Hematopoietic multipotent progenitor cell treated with erythropoietin and hydrocortisone succinate and interleukin-3 and kit ligand, for 17 days (in vitro differentiated cells): Measurements from ENCODE around the gene ZMAT2.
"Not testable (repeated sequence)": the region's sequence is repeated elsewhere in the genome, so short reads cannot be mapped to it uniquely, and the experiment has no call there.

Experiments
- DNase-seq: peaks from one replicate; pipeline ENCODE4 v3.0.0-alpha.2; 2015; ENCODE audit warnings: low spot score

ZMAT2 gene, protein sequence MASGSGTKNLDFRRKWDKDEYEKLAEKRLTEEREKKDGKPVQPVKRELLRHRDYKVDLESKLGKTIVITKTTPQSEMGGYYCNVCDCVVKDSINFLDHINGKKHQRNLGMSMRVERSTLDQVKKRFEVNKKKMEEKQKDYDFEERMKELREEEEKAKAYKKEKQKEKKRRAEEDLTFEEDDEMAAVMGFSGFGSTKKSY

GRCh38 chr5:140700177-140701144, at the start of gene ZMAT2:
TSS of gene ZMAT2 (plus strand) at chr5:140700447. CDS start at chr5:140700461, 14 bp downstream.
- peak; percentile 98 for DNase-seq

- no peak for DNase-seq
Measured at GRCh38 chr5:140658870-140659269, 41.4 kb upstream of the ZMAT2 start.

GRCh38 chr5:140660371-140660770, 39.9 kb upstream of the ZMAT2 start:
- DNase-seq, result not testable (repeated sequence)

DNA sequence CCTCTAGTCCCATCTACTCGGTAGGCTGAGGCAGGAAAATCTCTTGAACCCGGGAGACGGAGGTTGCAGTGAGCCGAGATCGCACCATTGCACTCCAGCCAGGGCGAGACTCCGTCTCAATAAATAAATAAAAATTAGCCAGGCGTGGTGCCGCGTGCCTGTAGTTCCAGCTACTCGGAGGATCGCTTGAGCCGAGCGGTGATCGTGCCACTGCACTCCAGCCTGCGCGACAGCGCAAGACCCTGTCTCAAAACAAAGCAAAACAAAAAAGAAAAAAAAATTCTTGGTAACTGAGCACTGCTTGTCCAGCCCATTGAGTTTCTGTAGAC, 36.3 kb upstream of the ZMAT2 start:
- no peak for DNase-seq

GRCh38 chr5:140664359-140665119, 35.7 kb upstream of the ZMAT2 start, which contains the start of gene WDR55:
TSS of gene WDR55 (plus strand) at chr5:140664904. CDS start at chr5:140664913, 9 bp downstream.
- peak; percentile 94 for DNase-seq

DNA sequence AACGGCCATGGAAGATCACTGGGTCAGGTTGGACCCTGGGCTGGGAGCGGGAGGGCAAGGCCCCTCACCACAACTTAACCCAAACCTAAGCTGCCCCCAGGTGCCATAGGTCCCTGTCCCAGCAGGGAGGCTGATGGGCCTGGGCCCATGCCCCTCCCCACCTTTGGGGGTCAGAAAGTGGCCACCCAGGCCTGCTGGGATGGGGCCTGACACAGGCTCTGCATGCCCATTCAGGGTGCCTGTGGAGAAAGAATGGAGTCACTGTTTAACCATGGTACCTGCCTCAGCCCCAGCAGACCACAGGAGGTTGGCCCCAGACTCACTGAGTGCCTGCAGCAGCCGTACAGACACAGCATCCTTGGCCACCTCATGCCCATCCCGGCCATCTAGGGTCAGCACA, 29.2 kb upstream of the ZMAT2 start:
- DNase-seq, result not testable (repeated sequence)

- no peak for DNase-seq
Measured at GRCh38 chr5:140671472-140672125, 28.6 kb upstream of the ZMAT2 start.

GRCh38 chr5:140672455-140673186, 27.6 kb upstream of the ZMAT2 start:
- no peak for DNase-seq

DNA sequence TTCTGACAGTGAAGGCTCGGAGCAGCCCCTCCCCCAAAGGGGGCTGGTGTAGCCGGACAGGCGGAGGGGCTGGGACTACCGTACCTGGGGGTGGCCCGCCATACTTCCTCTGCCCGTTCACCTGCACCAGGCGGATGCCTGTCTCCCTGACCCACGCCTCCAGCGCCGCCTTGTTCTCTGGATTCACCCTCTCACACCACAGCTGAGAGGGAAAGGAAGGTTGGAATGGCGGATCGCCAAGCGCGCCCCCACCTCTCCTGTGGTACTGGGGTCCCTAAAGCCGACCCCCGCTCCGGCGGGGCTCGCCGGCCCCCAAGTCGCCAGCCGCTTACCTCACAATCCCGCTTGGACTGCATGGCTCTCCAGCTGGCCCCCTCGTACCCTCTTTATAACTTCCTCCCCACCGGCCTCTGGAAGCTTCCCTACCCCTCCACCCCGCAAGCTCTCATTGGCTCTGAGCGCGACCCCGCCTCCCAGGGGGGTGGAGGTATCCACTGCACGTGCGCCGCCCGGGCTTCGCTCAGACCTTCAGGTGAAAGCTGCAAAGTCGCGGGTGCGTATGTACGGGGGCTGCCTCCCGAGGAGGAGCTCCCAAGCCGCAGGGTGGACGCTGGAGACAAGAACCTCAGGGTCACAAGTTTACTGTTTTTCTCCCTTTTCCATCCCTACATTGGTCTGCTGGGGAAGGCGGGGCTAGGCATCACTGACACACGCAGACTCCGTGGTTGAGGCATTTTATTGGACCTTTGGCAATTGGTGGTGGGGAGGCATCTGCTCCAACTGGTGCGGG, 26.9 kb upstream of the ZMAT2 start, which contains the start of gene DND1:
TSS of gene DND1 (minus strand) at position 390 of the 790 bp plus-strand sequence. CDS start at position 356, 34 bp downstream.
- no peak for DNase-seq

DNA sequence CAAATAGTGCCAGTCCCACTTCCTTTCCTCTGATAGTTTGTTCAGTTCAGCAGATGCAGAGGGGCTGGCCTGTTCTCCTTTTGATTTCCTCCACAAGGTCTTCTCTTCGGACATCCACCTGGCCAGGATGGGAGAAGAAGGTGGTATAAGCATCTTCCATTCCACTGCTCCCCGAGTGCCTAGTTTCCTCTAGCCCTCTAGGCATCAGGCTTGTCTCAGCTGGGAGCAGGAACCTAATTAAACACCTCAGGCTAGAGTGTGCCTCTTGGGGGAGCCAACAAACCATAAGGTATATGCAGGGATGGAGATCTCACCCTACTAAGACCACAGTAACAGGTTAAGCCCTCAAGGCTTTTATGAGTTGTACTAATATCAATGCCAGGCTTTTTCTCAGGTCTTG, 26.0 kb upstream of the ZMAT2 start:
- no peak for DNase-seq

DNA sequence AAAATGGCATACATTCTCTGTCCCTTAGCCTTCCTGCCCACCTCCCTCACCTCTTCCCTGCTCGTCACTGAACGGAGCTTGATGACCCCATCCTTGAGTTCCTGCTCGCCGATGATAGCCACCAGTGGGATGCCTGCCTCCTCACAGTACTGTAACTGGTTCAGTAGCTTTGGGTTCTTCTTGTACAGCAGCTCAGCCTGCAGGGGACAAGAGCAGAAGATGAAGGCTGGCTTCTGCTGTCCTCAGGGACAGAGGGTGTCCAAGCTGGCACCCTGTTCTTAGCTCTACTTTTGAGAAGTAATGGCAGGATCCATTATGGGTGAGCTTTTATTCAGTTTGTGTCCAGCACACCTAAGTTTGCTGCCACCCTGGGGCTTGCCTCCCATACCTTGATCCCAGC, 25.6 kb upstream of the ZMAT2 start:
- DNase-seq, result no peak

- no peak for DNase-seq
Measured at GRCh38 chr5:140677947-140678346, 22.3 kb upstream of the ZMAT2 start.

- peak; percentile 51 for DNase-seq
Measured at GRCh38 chr5:140678993-140679392, 21.3 kb upstream of the ZMAT2 start.

GRCh38 chr5:140690376-140690932, 9.8 kb upstream of the ZMAT2 start:
- peak; percentile 38 for DNase-seq

DNA sequence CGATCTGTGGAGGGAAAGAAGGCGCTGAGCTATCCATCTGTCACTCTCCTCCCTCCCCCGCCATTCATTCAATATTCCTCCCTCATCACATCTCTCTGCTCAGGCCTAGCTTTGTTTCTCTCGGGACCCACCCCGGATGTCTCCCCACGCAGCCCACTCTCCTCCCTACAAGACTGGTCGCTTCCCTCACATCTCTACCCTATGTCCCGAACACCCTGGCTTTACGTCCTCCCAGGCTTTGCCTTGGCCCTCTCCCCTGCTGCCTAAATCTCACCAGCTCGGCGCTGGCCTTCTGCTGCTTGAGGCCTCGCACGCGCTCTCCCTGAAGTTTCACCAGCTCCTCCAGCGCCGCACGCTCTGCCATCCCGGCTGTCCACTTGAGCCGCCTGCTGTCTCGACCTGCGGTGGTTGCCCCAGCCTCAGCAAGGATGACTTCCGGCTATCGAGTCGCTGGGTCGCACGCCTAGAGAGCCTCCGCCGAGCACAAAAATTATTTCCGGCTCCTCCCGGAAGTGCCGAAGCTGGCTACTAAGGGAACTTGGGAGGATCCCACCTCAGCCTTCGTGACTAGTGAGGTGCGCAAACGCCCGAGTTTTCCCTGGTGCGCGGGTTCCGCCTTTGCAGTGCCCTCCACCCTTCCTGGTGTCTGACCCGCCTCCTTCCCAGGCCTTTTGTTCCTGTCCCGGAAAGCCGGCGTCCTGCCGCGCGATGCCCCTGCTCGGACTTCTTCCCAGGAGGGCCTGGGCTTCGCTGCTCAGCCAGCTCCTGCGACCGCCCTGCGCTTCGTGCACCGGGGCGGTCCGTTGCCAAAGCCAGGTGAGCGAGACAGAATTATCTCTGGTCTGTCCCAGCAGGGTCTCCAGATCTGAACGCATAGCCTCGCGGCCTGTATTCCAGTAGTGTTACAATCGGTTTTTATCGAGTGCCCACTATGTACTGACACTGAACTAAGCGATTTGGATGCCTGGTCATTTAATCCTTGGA, 9.0 kb upstream of the ZMAT2 start, which contains the start of the genes HARS1 and HARS2:
TSS of gene HARS1 (minus strand) at position 430 of the 984 bp plus-strand sequence. CDS start at position 364, 66 bp downstream.
TSS of gene HARS2 (plus strand) at position 515 of the 984 bp plus-strand sequence. CDS start at position 709, 194 bp downstream.
- DNase-seq, result peak; percentile 94

DNA sequence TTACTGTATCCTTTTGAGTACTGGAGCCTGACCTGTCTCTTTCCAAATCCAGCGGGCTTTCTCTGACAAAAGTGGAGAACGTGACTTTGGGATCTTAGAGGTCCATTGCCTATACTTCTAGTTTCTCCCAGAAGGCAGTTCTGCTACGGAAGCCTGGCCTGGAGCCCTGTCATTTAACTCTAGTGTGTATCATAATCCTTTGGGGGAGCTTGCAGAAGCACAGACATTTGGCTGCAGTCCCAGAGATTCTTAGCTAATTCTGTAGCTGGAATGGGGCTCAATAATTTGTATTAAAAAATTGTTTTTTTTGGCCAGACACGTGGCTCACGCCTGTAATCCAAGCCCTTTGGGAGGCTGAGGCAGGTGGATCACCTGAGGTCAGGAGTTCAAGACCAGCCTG, 6.0 kb upstream of the ZMAT2 start:
- no peak for DNase-seq

- DNase-seq, result no peak
Measured at GRCh38 chr5:140696891-140697492, 3.3 kb upstream of the ZMAT2 start.

- no peak for DNase-seq
Measured at GRCh38 chr5:140707812-140708211, 7.6 kb downstream of the ZMAT2 start.
